Panc1 (cell line): Measurements from ENCODE around the gene TMEM267.
A peak's percentile ranks its signal among the peaks of the same experiment; 100 is the strongest.

ENCODE experiments used
- CTCF ChIP-seq: fragments of 450-650 bp; IDR thresholded peaks from 2 replicates; pipeline ENCODE4 v1.5.1; 2017; ENCODE audit warnings: mild to moderate bottlenecking
- POLR2AphosphoS5 ChIP-seq: IDR thresholded peaks from 2 replicates; pipeline ENCODE4 v1.6.1; 2012; ENCODE audit warnings: mild to moderate bottlenecking, low read depth, low read length, moderate library complexity
- REST ChIP-seq, 2 experiments: IDR thresholded peaks; 2 replicates each; pipeline ENCODE4 v1.6.1; 2011 to 2012; ENCODE audit warnings: low read depth in 2 of 2, control low read depth in 1 of 2, low read length in 1 of 2, mild to moderate bottlenecking in 1 of 2, moderate library complexity in 1 of 2; ENCODE audit not compliant: insufficient read depth in 1 of 2
- SIN3A ChIP-seq: IDR thresholded peaks from 2 replicates; pipeline ENCODE4 v1.6.1; 2012; ENCODE audit warnings: low read depth, mild to moderate bottlenecking, low read length, moderate library complexity, borderline replicate concordance; ENCODE audit not compliant: insufficient read depth
- TCF7L2 ChIP-seq: IDR thresholded peaks from 2 replicates; pipeline ENCODE4 v1.6.1; 2011; ENCODE audit warnings: mild to moderate bottlenecking, low read depth, low read length, inconsistent platforms

GRCh38 chr5:43484106-43484849 lies 613 bp upstream of the TMEM267 start:
- peak; percentile 93 for TF ChIP-seq CTCF
- no peak for TF ChIP-seq REST (IDR thresholded peaks at IDR 0.05; ENCODE audit: insufficient read depth in 1 of 2, low read depth in 2 of 2, low read length in 1 of 2)
- no peak for TF ChIP-seq TCF7L2
- TF ChIP-seq POLR2AphosphoS5, result no peak
- TF ChIP-seq SIN3A, result no peak
